GM12891 (cell line): ENCODE measurements around the gene TXNDC16.

Experiments used
- PAX5 ChIP-seq: IDR thresholded peaks from 2 replicates; pipeline ENCODE4 v1.6.1; 2011; ENCODE audit warnings: low read length, moderate library complexity, mild to moderate bottlenecking; ENCODE audit not compliant: insufficient read depth, severe bottlenecking
- POLR2A ChIP-seq: IDR thresholded peaks from 2 replicates; pipeline ENCODE4 v1.6.1; 2011; ENCODE audit warnings: low read depth, low read length, control low read depth
- POLR2AphosphoS5 ChIP-seq: IDR thresholded peaks from 2 replicates; pipeline ENCODE4 v1.6.1; 2011; ENCODE audit warnings: low read depth, low read length, control low read depth
- POU2F2 ChIP-seq: IDR thresholded peaks from 2 replicates; pipeline ENCODE4 v1.6.1; 2011; ENCODE audit warnings: low read depth, mild to moderate bottlenecking, control low read depth, low read length, moderate library complexity
- SPI1 ChIP-seq: IDR thresholded peaks from 2 replicates; pipeline ENCODE4 v1.6.1; 2011; ENCODE audit warnings: low read depth, low read length, control low read depth
- TAF1 ChIP-seq: IDR thresholded peaks from 2 replicates; pipeline ENCODE4 v1.6.1; 2011; ENCODE audit warnings: low read depth, low read length, control low read depth

GRCh38 chr14:52447236-52447635 is 105.1 kb downstream of the TXNDC16 start:
- no peak for TF ChIP-seq POLR2A
- TF ChIP-seq POLR2AphosphoS5, result no peak
- no peak for TF ChIP-seq POU2F2
- no peak for TF ChIP-seq TAF1
- TF ChIP-seq PAX5, result no peak
- TF ChIP-seq SPI1, result no peak
